ENCODE measurements around the gene LRRN2. TPM values are rescaled to one million over a fixed set of nuclear protein-coding genes. Genes with fewer than 3 reads are reported as not detected.

Gene LRRN2
- total RNA-seq, 4 donors from 2014 or later: 2.0 to 32.9 (median 23.8) TPM

DNA sequence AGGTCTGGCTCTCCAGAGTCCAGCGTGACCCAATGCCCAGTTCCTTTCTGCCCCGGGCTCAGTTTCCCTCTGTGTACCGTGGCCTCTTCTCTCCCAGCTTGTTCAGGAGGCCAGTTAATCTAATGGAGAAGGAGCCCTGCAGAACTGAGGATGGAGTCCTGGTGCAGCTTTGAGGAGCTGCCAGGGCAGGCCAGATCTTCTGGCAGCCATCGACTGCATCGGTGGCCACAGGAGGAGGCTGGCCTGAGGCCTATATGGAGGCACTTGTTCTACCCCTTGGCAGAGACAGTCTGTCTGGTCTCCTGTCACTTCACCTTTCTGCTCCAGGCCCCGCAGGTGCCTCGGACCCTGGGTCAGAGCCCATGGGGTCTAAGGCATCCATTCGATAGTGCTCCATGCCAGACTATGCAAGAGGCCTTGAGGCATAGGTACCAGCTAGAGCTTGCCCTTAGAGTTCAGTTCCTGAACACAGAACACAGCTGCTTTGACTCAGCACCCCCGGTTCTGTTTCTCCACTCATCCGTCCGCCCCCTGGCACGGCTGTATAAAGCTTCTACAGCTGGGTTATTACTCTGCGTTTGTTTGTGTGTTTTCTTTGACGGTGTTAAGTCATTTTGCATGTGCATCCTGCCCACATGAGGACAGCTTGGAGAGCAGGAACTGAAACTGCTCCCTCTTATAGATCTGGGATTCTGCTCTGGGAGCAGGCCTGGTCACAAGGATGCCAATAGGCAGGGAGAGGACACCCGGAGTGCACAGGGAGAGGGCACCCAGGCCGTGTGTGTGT is 18.5 kb upstream of the LRRN2 start:
- Histone ChIP-seq H3K36me3 (no peaks in the 10 kb centered on the region), H3K4me1 (peaks cover 5 to 19% (median 12%) of the 10 kb centered on the region in 4 donors), H3K27me3 (no peaks in the 10 kb centered on the region), H3K9me3 (no peaks in the 10 kb centered on the region), H3K27ac (peak overlapping the region; percentile 8 to 75 (median 38)), H3K4me3 (no peak overlapping the region)
- TF ChIP-seq, protein P1, sequence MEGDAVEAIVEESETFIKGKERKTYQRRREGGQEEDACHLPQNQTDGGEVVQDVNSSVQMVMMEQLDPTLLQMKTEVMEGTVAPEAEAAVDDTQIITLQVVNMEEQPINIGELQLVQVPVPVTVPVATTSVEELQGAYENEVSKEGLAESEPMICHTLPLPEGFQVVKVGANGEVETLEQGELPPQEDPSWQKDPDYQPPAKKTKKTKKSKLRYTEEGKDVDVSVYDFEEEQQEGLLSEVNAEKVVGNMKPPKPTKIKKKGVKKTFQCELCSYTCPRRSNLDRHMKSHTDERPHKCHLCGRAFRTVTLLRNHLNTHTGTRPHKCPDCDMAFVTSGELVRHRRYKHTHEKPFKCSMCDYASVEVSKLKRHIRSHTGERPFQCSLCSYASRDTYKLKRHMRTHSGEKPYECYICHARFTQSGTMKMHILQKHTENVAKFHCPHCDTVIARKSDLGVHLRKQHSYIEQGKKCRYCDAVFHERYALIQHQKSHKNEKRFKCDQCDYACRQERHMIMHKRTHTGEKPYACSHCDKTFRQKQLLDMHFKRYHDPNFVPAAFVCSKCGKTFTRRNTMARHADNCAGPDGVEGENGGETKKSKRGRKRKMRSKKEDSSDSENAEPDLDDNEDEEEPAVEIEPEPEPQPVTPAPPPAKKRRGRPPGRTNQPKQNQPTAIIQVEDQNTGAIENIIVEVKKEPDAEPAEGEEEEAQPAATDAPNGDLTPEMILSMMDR (IDR thresholded peaks at IDR 0.05): no peak
- intact Hi-C loops (cut with DNase I; ENCODE audit: low total_unique reads) (no loop called here), in situ Hi-C loops (cut with MboI; ENCODE audit: low pct_ligation_motif_present in 1 of 4, low pct_unique_long_range_greater_than_20kb in 1 of 4, low sequenced_read_pairs in 3 of 4) (no loop called here)
- WGBS, 2 donors (ENCODE audit: low coverage in 1 of 2): 57 to 66% methylated on average over 6 to 15 of the region's 16 CpGs
- peak; percentile 9 for DNase-seq

DNA sequence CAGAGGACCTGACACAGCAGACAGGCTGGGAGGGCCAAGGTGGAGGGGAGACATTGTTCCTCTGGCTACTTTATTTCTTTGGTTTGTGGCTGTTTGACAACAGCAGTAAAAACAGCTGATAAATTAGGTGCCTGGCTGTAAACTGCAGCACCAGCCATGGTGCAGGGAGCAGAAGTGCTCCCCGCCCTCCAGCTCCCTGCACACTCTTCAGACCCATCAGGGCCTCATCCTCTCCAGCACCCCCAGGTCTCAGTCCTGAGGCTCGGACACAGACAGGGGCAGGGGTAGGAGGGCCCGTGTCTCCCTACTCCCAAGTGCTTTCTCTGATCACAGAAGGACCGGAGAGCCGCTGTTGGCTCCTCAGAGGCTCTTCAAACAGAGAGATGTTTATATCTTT is 17.7 kb upstream of the LRRN2 start:
- TF ChIP-seq EP300 (IDR thresholded peaks at IDR 0.05; ENCODE audit: low read depth) (no peak), POLR2AphosphoS5 (IDR thresholded peaks at IDR 0.05) (no peak), POLR2A (IDR thresholded peaks at IDR 0.05) (no peak)
- TF ChIP-seq, protein P1 (IDR thresholded peaks at IDR 0.05): no peak
- no peak overlapping the region for H3K4me3 ChIP-seq
- in situ Hi-C loops (cut with MboI; ENCODE audit: low pct_ligation_motif_present in 1 of 4, low pct_unique_long_range_greater_than_20kb in 1 of 4, low sequenced_read_pairs in 3 of 4): no loop called here
- H3K4me1 ChIP-seq: peaks cover 5 to 19% (median 12%) of the 10 kb centered on the region in 4 donors
- peak overlapping the region; percentile 8 to 75 (median 38) for H3K27ac ChIP-seq
- intact Hi-C loops (cut with DNase I; ENCODE audit: low total_unique reads): no loop called here
- H3K36me3 ChIP-seq: no peaks in the 10 kb centered on the region
- no peaks in the 10 kb centered on the region for H3K9me3 ChIP-seq
- H3K27me3 ChIP-seq: no peaks in the 10 kb centered on the region
- DNase-seq: peak; percentile 5
- 29% methylated on average over 5 of the region's 5 CpGs; no CpG with 5 or more reads in 1 of the 2 donors for WGBS, 2 donors (ENCODE audit: low coverage in 1 of 2)

DNA sequence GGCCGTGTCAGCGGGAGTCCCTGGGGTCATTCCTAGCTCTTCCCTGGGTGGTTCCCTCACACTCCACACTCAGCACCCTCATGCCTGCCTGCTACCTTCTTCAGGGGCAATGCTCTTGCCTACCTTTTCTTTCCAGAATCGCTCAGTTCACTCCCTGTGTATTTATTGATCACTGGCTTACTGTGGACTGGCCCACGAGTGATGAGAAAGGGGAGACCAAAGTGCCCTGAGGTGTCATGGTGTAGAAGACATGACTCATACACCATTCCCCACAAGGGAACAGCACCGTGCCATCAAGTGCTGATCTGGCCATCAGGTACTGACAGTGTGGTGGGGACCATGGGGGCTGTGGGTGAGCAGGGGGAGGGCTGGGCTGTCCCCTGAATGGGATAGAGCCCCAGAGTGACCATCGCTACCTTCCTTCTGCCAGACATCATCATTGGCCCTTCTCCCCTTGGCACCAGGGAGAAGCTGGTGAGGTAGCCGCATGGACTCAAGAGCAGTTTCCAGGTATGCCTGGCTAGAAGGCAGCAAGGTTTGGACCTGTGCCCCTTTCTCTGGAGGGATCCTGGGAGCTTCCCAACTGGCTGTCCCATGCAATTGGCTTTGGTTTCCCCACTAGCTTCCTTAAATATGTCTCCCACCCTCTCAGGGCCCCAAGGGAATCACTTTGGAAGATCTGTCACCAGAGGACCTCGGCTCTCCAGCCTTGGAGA is 17.2 kb upstream of the LRRN2 start:
- Histone ChIP-seq H3K4me3 (no peak overlapping the region), H3K27me3 (no peaks in the 10 kb centered on the region), H3K4me1 (peaks cover 5 to 19% (median 12%) of the 10 kb centered on the region in 4 donors), H3K9me3 (no peaks in the 10 kb centered on the region), H3K27ac (peak overlapping the region in 3 of 4 donors; percentile 24 to 75 (median 51)), H3K36me3 (no peaks in the 10 kb centered on the region)
- in situ Hi-C loops (cut with MboI; ENCODE audit: low pct_ligation_motif_present in 1 of 4, low pct_unique_long_range_greater_than_20kb in 1 of 4, low sequenced_read_pairs in 3 of 4): no loop called here
- intact Hi-C loops (cut with DNase I; ENCODE audit: low total_unique reads): no loop called here
- no peak for TF ChIP-seq POLR2A (IDR thresholded peaks at IDR 0.05)
- TF ChIP-seq, protein P1 (IDR thresholded peaks at IDR 0.05): no peak
- no peak for TF ChIP-seq EP300 (IDR thresholded peaks at IDR 0.05; ENCODE audit: low read depth)
- TF ChIP-seq POLR2AphosphoS5 (IDR thresholded peaks at IDR 0.05): no peak
- no peak for DNase-seq
- WGBS, 2 donors (ENCODE audit: low coverage in 1 of 2): 58 to 100% methylated on average over 1 to 8 of the region's 8 CpGs

DNA sequence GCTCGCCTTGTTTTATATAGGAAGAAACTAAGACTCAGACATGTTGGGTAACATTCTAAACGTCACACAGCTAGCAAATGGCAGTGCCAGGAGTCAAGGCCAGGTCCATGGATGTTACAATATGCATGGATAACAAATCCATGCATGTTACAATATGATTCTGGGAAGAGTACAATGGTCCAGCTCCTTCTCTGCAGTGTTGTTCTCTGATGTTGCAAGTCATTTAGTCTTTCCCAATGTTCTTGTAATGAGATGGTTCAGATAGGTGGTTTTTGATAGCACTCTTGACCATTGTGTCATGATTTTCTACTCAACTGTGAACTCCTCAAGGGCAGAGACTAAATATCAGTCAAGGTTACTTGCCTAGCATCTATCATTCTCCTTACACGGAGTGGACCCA is 15.7 kb upstream of the LRRN2 start:
- Histone ChIP-seq H3K27me3 (no peaks in the 10 kb centered on the region), H3K9me3 (no peaks in the 10 kb centered on the region), H3K36me3 (no peaks in the 10 kb centered on the region), H3K27ac (no peak overlapping the region), H3K4me3 (no peak overlapping the region), H3K4me1 (peaks cover 5 to 19% (median 12%) of the 10 kb centered on the region in 4 donors)
- no peak for DNase-seq
- in situ Hi-C loops (cut with MboI; ENCODE audit: low pct_ligation_motif_present in 1 of 4, low pct_unique_long_range_greater_than_20kb in 1 of 4, low sequenced_read_pairs in 3 of 4): no loop called here
- TF ChIP-seq EP300 (IDR thresholded peaks at IDR 0.05; ENCODE audit: low read depth) (no peak), POLR2A (IDR thresholded peaks at IDR 0.05) (no peak), POLR2AphosphoS5 (IDR thresholded peaks at IDR 0.05) (no peak)
- TF ChIP-seq, protein P1 (IDR thresholded peaks at IDR 0.05): no peak
- intact Hi-C loops (cut with DNase I; ENCODE audit: low total_unique reads): no loop called here
- 75 to 88% methylated on average over 1 to 3 of the region's 3 CpGs for WGBS, 2 donors (ENCODE audit: low coverage in 1 of 2)
